Gastroesophageal sphincter (tissue), 4 donors: ENCODE measurements around the gene PRDM16. TPM values are rescaled to one million over a fixed set of nuclear protein-coding genes. Genes with fewer than 3 reads are reported as not detected.

Experiments used
- ATAC-seq: fragments of 150-250 bp; one replicate; pipeline ENCODE4 v1.9.1; 2016; ENCODE audit warnings: mild to moderate bottlenecking, moderate library complexity
- H3K27ac ChIP-seq, 4 donors: fragments of 200-600 bp; sonication (generic) in 3 of 4; 1 replicate in 3 of 4; 2 replicates in 1 of 4; pipeline ENCODE4 v1.5.1; 2016 to 2019
- H3K27me3 ChIP-seq: fragments of 200-600 bp; sonication (generic); one replicate; pipeline ENCODE4 v1.5.1; 2019
- H3K36me3 ChIP-seq, 2 donors: fragments of 200-600 bp; sonication (generic); one replicate each; pipeline ENCODE4 v1.5.1; 2019; ENCODE audit warnings: control low read depth in 1 of 2
- H3K4me1 ChIP-seq, 3 donors: fragments of 200-600 bp; sonication (generic); 1 replicate in 2 of 3; 2 replicates in 1 of 3; pipeline ENCODE4 v1.5.1; 2016 to 2019; ENCODE audit warnings: control low read depth in 2 of 3
- H3K4me3 ChIP-seq, 2 donors: fragments of 200-600 bp; sonication (generic); one replicate each; pipeline ENCODE4 v1.5.1; 2019; ENCODE audit warnings: mild to moderate bottlenecking in 1 of 2, moderate library complexity in 1 of 2
- H3K9me3 ChIP-seq, 3 donors: fragments of 200-600 bp; sonication (generic); one replicate each; pipeline ENCODE4 v1.5.1; 2017 to 2019; ENCODE audit warnings: control low read depth in 2 of 3
- EP300 ChIP-seq: sonication (generic); formaldehyde crosslinking; IDR thresholded peaks from one replicate; pipeline ENCODE4 v1.6.1; 2017; ENCODE audit warnings: antibody characterized with exemption, mild to moderate bottlenecking
- POLR2A ChIP-seq, 2 donors: fragments of 450-650 bp; IDR thresholded peaks; one replicate each; pipeline ENCODE4 v1.6.1; 2017; ENCODE audit warnings: antibody characterized with exemption in 2 of 2, mild to moderate bottlenecking in 2 of 2, moderate library complexity in 1 of 2
- POLR2AphosphoS5 ChIP-seq: sonication (generic); formaldehyde crosslinking; IDR thresholded peaks from one replicate; pipeline ENCODE4 v1.6.1; 2017; ENCODE audit warnings: antibody characterized with exemption
- WGBS, 2 donors: methylation state at CpG; one replicate each; pipeline ENCODE4 v1.1.5; 2018; ENCODE audit warnings: low coverage in 1 of 2; 5-methylcytosine and 5-hydroxymethylcytosine counted together
- total RNA-seq, 4 donors: library from RNA; depleted of rRNA; stranded (reverse); fragments of >200 nt; gene quantifications; one replicate each; pipeline ENCODE4 v1.1.0, GENCODE V29; 2016
- TF ChIP-seq, protein P1 (sequence below), 4 experiments: fragments of 200-600 bp in 2 of 4; fragments of 450-650 bp in 2 of 4; sonication (generic) in 1 of 4; IDR thresholded peaks; one replicate each; pipeline ENCODE4 v1.5.1; 2017 to 2019; ENCODE audit warnings: antibody characterized with exemption in 4 of 4, mild to moderate bottlenecking in 2 of 4, moderate library complexity in 2 of 4

PRDM16 gene
- total RNA-seq, 4 donors from 2014 or later = 1.1 to 3.4 (median 1.6) TPM

DNA sequence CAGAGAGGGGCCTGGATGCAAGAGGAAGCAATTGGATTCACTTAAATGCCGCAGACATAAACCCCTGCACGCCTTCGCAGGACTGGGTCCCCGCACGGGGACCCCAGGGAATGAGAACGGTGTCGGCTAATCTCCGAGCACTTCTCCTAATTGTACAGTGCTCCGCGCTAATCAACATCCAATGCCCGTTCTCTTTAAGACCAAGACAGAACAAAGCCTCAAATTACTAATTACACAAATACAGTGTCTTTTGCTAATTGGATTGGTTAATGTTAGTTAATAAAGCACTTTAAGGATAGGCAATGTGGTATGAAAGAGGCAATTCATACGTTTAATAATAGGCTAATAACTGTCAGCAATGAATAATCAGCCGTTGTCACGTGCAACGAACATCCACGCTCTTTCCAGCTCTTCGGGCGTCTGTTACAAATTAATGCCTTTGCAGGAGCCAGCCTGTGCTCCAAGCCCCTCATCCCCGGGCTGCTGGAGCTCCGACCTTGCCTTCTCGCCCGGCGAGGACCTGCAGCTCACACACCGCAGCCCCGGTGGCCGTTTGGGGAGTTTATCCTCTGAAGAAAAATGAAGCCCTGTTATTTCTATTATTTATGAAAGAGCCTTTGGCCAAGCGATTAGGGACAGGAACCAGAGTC is 157.8 kb downstream of the PRDM16 start:
- ATAC-seq = no peak
- WGBS, 2 donors = 61 to 62% methylated on average over 5 to 25 of the region's 27 CpGs
- no peak for TF ChIP-seq POLR2AphosphoS5
- TF ChIP-seq EP300 = no peak
- TF ChIP-seq, protein P1, sequence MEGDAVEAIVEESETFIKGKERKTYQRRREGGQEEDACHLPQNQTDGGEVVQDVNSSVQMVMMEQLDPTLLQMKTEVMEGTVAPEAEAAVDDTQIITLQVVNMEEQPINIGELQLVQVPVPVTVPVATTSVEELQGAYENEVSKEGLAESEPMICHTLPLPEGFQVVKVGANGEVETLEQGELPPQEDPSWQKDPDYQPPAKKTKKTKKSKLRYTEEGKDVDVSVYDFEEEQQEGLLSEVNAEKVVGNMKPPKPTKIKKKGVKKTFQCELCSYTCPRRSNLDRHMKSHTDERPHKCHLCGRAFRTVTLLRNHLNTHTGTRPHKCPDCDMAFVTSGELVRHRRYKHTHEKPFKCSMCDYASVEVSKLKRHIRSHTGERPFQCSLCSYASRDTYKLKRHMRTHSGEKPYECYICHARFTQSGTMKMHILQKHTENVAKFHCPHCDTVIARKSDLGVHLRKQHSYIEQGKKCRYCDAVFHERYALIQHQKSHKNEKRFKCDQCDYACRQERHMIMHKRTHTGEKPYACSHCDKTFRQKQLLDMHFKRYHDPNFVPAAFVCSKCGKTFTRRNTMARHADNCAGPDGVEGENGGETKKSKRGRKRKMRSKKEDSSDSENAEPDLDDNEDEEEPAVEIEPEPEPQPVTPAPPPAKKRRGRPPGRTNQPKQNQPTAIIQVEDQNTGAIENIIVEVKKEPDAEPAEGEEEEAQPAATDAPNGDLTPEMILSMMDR (IDR thresholded peaks at IDR 0.05) = no peak
- TF ChIP-seq POLR2A (IDR thresholded peaks at IDR 0.05) = no peak
- no peaks in the 10 kb centered on the region for H3K36me3 ChIP-seq
- H3K27me3 ChIP-seq = peaks cover 93% of the 10 kb centered on the region
- H3K4me1 ChIP-seq = peaks cover 0 to 16% (median 0%) of the 10 kb centered on the region in 3 donors
- no peaks in the 10 kb centered on the region for H3K9me3 ChIP-seq
- H3K4me3 ChIP-seq = no peak overlapping the region
- H3K27ac ChIP-seq = no peak overlapping the region

DNA sequence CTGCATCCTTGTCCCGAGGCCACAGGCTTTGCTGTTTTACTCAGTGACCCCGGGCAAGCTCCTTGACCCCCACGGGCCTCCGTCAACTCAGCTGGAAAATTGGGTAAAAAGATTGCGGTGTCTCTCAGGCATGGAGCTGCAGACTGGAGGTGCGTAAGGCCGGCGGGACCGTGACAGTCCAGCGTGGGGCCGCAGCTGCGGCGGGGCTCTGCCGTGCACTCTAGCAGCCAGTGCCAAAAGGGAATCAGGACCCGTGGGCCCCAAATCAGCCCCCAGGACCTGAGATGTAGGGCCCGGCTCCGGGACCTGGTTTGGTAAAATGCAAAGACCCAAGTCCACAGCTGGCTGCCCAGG is 158.3 kb downstream of the PRDM16 start:
- H3K4me3 ChIP-seq = no peak overlapping the region
- H3K4me1 ChIP-seq = peaks cover 0 to 12% (median 0%) of the 10 kb centered on the region in 3 donors
- peaks cover 90% of the 10 kb centered on the region for H3K27me3 ChIP-seq
- ATAC-seq = no peak
- no peaks in the 10 kb centered on the region for H3K36me3 ChIP-seq
- TF ChIP-seq POLR2AphosphoS5 (no peak), EP300 (no peak), POLR2A (IDR thresholded peaks at IDR 0.05) (no peak)
- TF ChIP-seq, protein P1 (IDR thresholded peaks at IDR 0.05) = no peak
- H3K27ac ChIP-seq = no peak overlapping the region
- H3K9me3 ChIP-seq = no peaks in the 10 kb centered on the region
- 45% methylated on average over 4 of the region's 17 CpGs; no CpG with 5 or more reads in 1 of the 2 donors for WGBS, 2 donors

DNA sequence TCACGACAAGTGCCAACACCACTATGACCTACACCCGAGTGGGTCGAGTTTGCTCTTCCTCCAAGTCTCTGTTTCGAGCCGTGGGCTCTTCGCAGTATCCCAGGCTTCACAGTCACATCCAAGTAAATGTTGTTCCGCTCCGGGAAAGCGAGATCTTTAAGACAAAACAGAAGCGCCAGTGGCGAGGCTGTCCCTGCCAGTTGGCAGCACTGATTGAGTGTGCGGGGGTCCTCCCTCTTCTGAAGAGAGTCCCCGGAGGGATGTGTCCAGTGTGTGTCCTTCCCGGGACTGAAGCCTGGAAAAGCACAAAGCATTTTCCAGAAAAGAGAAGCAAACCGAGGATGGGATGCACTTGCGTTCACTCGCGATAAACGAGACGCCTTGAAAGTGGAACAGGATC is 158.9 kb downstream of the PRDM16 start:
- TF ChIP-seq EP300 = no peak
- TF ChIP-seq POLR2AphosphoS5 = no peak
- no peak for TF ChIP-seq POLR2A (IDR thresholded peaks at IDR 0.05)
- TF ChIP-seq, protein P1 (IDR thresholded peaks at IDR 0.05) = no peak
- ATAC-seq = no peak
- no peak overlapping the region for H3K4me3 ChIP-seq
- H3K9me3 ChIP-seq = no peaks in the 10 kb centered on the region
- no peaks in the 10 kb centered on the region for H3K36me3 ChIP-seq
- H3K27ac ChIP-seq = no peak overlapping the region
- 96% methylated on average over 11 of the region's 20 CpGs; no CpG with 5 or more reads in 1 of the 2 donors for WGBS, 2 donors
- H3K27me3 ChIP-seq = peaks cover 85% of the 10 kb centered on the region
- H3K4me1 ChIP-seq = peaks cover 0 to 8% (median 0%) of the 10 kb centered on the region in 3 donors

DNA sequence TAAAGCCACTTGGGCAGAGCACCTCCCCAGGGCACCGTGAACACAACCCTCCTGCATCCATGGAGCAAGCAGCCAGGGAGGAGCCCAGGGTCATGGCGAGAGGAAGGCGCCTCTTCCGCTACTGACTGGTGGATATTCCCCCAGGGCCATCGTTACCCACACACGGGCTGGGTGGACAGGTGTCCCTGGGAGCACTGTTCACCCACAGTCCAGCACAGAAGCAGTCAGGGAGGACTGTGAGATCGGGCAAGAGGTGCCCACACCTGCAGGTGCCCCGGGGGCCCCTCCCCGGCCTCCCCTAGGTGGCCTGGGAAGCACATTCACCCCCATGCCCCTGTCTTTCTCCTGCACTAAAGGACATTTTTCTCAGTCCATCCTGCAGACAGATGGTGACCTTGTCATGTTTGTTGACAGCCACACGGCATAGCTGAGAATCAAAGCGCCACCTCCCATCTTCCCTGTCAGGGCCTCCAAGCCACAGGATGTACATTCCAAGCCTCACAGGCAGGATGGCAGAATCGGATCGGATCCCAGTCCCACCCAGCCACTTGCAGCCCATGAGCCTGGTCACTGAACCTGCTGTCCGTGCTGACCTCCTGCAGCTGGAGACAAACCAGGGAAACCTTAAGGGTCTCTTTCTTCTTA is 160.2 kb downstream of the PRDM16 start:
- no peak overlapping the region for H3K4me3 ChIP-seq
- no peak overlapping the region for H3K27ac ChIP-seq
- WGBS, 2 donors = 80 to 92% methylated on average over 1 to 2 of the region's 14 CpGs
- H3K36me3 ChIP-seq = no peaks in the 10 kb centered on the region
- no peak for ATAC-seq
- H3K27me3 ChIP-seq = peaks cover 77% of the 10 kb centered on the region
- H3K4me1 ChIP-seq = peaks cover 0 to 8% (median 0%) of the 10 kb centered on the region in 3 donors
- no peaks in the 10 kb centered on the region for H3K9me3 ChIP-seq
- TF ChIP-seq, protein P1 (IDR thresholded peaks at IDR 0.05) = no peak
- TF ChIP-seq POLR2AphosphoS5 (no peak), EP300 (no peak), POLR2A (IDR thresholded peaks at IDR 0.05) (no peak)

DNA sequence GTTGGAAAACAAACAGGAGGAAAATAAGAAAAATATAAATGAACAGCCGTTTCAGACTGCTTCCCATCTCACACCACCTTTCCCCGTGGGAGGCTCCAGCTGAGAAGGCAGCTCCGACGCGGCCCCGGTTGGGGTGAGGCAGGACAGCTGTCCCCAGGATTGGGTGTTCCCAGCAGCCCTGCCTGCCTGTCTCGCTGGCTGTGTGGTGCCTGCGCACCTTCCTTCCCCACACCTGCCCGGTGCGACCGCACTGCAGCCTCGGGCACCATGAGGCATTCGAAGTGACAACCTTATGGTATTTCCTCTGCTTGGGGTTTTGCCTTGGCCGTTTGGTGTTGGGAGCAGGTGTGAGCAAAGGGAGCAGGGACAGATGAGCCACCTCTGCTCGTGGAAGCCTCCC is 161.6 kb downstream of the PRDM16 start:
- WGBS, 2 donors = 52 to 68% methylated on average over 3 to 4 of the region's 15 CpGs
- no peak for ATAC-seq
- peaks cover 74% of the 10 kb centered on the region for H3K27me3 ChIP-seq

More for the DNA sequence above, 161.6 kb downstream of the PRDM16 start:
- peaks cover 0 to 8% (median 0%) of the 10 kb centered on the region in 3 donors for H3K4me1 ChIP-seq
- no peaks in the 10 kb centered on the region for H3K9me3 ChIP-seq
- no peak overlapping the region for H3K4me3 ChIP-seq
- TF ChIP-seq POLR2A (IDR thresholded peaks at IDR 0.05) (no peak), EP300 (no peak), POLR2AphosphoS5 (no peak)
- TF ChIP-seq, protein P1 (IDR thresholded peaks at IDR 0.05) = no peak
- no peaks in the 10 kb centered on the region for H3K36me3 ChIP-seq
- H3K27ac ChIP-seq = no peak overlapping the region
